ENCODE data around the gene DDX4. TPM values are rescaled to one million over a fixed set of nuclear protein-coding genes. Genes with fewer than 3 reads are reported as not detected.
"Not testable (repeated sequence)": the region's sequence is repeated elsewhere in the genome, so short reads cannot be mapped to it uniquely, and the experiment has no call there.

Gene DDX4
- not detected for total RNA-seq

GRCh38 chr5:55737793-55738192, at the start of gene DDX4:
Gene DDX4 (plus strand): TSS chr5:55738061. CDS start chr5:55738964, 903 bp downstream.
- no peak for DNase-seq

GRCh38 chr5:55691265-55692105, 46.4 kb upstream of the DDX4 start:
- no peak for DNase-seq

GRCh38 chr5:55692106-55692417, 45.8 kb upstream of the DDX4 start:
- DNase-seq, result no peak

DNA sequence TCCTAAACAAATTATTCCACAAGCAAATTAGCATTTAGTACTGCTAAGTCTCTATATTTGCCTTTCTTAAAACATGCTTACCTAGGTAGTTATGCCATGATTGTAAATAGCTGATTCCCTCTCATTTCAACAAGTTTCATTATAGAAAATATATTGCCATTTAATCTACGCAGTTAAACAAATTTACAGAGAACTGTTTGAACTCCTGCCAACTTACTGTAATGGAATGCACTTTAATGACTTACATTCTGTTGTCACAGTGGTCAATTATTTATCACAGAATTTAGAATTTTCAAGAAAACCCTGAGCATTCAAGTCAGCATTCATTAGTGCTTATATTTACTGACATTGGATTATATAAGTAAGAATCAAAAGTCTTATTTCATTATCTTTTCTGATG, 45.4 kb upstream of the DDX4 start:
- no peak for DNase-seq

DNA sequence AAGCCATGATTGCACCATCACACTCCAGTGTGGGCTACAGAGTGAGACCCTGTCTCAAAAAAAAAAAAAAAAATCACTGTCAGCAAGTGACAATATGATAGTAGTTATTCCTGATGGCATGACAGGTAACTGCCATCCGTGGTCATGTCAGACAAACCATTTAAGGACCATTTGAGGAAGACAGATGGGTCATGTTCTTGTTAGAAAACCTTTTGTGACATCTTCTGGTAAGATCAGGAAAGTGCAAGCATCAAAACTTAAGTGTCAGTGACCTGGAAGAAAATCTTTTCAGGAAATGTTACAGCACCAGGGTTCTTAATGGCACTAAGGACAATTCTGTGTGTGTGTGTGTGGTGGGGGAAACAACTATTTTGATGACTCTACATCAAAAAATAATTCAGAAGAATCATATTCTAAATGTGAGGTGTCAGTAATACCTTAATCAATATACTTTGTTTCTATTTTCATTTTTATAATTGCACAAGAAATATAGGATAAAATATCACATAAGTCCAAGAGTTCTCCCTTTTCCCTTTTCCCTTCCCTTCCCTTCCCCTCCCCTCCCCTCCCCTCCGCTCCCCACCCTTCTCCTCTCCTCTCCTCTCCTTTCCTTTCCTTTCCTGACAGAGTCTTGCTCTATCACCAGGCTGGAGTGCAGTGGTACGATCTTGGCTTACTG, 43.6 kb upstream of the DDX4 start:
- no peak for DNase-seq

DNA sequence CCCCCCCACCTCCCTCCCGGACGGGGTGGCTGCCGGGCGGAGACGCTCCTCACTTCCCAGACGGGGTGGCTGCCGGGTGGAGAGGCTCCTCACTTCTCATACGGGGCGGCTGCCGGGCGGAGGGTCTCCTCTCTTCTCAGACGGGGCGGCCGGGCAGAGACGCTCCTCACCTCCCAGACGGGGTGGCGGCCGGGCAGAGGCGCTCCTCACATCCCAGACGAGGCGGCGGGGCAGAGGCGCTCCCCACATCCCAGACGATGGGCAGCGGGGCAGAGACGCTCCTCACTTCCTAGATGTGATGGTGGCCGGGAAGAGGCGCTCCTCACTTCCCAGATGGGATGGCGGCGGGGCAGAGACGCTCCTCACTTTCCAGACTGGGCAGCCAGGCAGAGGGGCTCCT, 41.2 kb upstream of the DDX4 start:
- not testable (repeated sequence) for DNase-seq

GRCh38 chr5:55699041-55699688, 38.7 kb upstream of the DDX4 start:
- no peak for DNase-seq

DNA sequence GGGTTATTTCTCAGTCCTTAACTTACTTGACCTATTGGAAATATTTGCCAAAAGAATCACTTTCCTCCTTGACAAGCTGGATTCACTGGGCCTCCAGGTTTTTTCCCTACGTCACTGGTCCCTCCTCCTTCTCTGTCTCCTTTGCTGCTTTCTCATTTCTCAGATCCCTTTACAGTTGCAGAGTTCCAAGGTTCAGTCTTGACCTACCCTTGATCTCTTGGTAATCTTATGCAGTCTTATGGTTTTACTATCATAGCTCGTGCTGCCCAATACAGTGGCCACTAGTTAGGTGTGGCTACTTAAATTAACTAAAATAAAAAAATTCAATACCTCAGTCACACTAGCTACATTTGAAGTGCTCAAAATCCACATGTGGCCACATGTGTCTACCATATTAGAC, 37.1 kb upstream of the DDX4 start:
- DNase-seq, result no peak

DNA sequence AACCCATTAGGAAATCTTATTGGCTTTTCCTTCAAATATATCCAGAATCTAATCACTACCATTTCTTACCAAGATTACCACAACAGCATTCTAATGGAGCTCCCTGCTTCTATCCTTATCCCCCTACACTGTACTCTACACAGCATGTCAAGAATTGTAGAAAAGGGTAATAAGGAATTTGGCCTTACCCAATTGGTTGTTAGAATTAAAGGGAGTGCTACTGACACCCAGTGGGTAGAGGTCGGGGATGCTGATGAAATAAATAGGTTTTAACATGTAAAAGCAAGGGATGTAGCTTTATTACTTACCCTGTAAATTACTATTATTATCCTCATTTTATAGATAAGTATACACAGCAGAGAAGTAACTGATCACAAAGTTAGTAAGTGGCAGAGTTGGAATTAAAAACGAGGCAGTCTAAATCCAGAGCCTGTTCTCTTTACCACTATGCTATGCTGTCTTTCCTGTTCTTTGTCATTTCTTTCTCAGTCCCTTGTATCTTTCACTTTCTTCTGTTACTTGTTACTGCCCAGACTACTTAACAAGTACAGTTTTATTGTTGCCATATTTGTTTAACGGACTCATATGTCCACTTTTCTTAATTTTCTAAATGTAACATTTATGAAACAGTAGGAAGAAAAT, 36.3 kb upstream of the DDX4 start:
- DNase-seq, result no peak

- DNase-seq, result no peak
Measured at GRCh38 chr5:55702598-55703345, 35.1 kb upstream of the DDX4 start.

DNA sequence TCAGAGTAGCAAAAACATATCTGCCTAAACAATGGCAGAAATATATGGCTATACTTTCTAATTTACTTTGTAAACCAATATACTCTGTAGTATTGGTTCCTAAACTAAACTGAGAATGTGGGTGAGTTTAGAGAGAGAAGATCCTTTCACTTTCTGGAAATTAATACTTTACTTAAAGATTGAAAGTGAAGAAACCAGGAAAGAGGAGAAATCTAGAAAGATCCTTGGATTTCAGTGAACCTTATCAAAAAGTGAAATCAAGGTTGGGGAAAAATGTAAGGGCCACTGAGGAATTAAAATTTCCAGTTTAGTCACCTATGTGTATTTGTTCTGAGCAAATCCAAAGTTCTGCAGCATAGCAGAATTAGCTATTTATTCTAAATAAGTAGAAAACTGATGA, 31.6 kb upstream of the DDX4 start:
- DNase-seq, result no peak

GRCh38 chr5:55708732-55709131, 29.1 kb upstream of the DDX4 start:
- DNase-seq, result no peak

- DNase-seq, result no peak
Measured at GRCh38 chr5:55711507-55712022, 26.3 kb upstream of the DDX4 start.

- peak; percentile 94 for DNase-seq
Measured at GRCh38 chr5:55712023-55712859, 25.6 kb upstream of the DDX4 start, which contains the start of gene SLC38A9. Gene SLC38A9 (minus strand): TSS chr5:55712324. CDS start chr5:55697958, 14,366 bp downstream.

DNA sequence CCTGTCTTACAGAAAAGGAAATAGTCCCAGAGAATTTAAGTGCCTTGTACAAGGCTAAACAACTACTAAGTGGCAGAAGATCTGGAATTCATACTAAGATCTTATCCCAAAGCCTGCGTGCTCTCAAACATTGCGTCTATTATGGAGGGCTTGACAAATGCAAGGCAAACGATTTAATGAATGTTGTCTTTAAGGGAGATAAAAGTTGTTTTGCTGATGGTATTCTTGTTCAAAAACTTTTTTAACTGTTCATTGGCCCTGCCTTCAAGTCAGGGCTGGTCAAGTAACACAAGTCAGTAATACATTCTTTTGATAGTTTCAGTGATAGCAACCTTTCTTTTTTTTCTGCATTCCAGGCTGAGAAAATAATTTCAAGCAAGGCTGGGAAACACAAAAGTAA, 24.0 kb upstream of the DDX4 start:
- DNase-seq, result no peak

DNA sequence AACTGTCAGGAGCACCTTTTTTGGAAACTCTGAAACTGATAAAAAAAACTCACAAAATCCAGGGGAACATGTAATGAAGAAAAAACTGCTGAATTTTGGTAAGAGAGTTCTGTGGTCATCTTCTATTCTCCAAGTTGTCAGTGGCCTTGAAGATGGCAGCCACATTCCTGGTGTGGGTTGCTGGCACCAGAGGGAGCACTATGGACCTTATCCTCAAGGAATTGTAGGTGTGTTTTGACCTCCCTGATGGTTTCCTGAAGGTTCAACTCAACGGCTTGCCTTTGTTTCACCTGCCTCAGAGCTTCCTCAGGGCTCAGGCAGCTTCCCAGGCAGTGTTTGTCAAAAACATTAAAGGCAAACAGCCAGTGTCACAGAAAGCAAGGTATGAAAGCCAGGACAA, 23.5 kb upstream of the DDX4 start:
- no peak for DNase-seq

DNA sequence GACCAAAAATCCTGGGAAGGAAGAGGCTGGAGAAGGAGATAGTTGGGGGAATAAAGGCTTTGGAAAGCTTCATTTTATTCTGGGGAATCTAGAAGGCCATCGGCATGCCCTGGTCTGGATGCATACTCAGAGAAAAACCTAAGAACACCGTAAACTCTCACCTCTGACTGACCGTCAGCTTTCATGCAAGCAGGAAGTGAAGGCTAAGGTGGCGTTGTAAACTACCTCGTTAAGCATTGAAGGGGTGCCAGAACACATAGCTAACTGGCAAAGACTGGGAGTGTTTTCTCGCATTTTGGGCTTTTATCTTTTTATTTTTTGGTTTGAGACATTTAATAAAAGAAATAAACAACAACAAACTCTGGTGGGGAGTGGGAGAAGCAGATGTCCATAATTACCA, 23.1 kb upstream of the DDX4 start:
- no peak for DNase-seq

GRCh38 chr5:55715519-55716078, 22.3 kb upstream of the DDX4 start:
- DNase-seq, result no peak

DNA sequence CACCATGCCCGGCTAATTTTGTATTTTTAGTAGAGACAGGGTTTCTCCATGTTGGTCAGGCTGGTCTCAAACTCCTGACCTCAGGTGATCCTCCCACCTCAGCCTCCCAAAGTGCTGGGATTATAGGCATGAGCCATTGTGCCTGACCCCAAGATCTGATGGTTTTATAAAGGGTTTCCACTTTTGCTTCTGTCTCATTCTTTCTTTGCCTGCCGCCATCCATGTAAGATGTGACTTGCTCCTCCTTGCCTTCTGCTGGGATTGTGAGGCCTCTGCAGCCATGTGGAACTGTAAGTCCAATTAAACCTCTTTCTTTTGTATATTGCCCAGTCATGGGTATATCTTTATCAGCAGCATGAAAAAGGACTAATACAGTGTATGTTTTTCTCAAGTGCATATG, 18.8 kb upstream of the DDX4 start:
- DNase-seq, result not testable (repeated sequence)

- DNase-seq, result no peak
Measured at GRCh38 chr5:55720188-55720703, 17.6 kb upstream of the DDX4 start.

Measured in occipital lobe (tissue), 2 donors.